Activated CD4-positive, alpha-beta memory T cell treated with anti-CD3 and anti-CD28 coated beads for 36 hours (primary cell): ENCODE results near the gene DNAI2. TPM values are rescaled to one million over a fixed set of nuclear protein-coding genes. Genes with fewer than 3 reads are reported as not detected.

Experiments
- CTCF ChIA-PET: fragments of 350-600 bp; sonication (Branson Sonifier 250); formaldehyde crosslinking; loops from one replicate; lab custom pipeline; 2021; ENCODE audit warnings: antibody characterized with exemption, inconsistent platforms; lab: Charles Lee
- POLR2A ChIA-PET: fragments of 350-600 bp; sonication (Branson Sonifier 250); formaldehyde crosslinking; loops from one replicate; lab custom pipeline; 2021; ENCODE audit warnings: antibody characterized with exemption; lab: Charles Lee
- DNase-seq: peaks from one replicate; pipeline ENCODE4 v3.0.0-alpha.2; 2020
- H3K27ac Mint-ChIP-seq: one replicate; pipeline ENCODE4 v1.8.0; 2021; ENCODE audit warnings: mixed read lengths
- H3K27me3 Mint-ChIP-seq: one replicate; pipeline ENCODE4 v1.8.0; 2021; ENCODE audit warnings: mixed read lengths
- H3K36me3 Mint-ChIP-seq: one replicate; pipeline ENCODE4 v1.8.0; 2021; ENCODE audit warnings: mixed read lengths
- H3K4me1 Mint-ChIP-seq: one replicate; pipeline ENCODE4 v1.8.0; 2021; ENCODE audit warnings: low read depth, mixed read lengths
- H3K4me3 Mint-ChIP-seq: one replicate; pipeline ENCODE4 v1.8.0; 2021; ENCODE audit warnings: mild to moderate bottlenecking, mixed read lengths
- H3K9me3 Mint-ChIP-seq: one replicate; pipeline ENCODE4 v1.8.0; 2021; ENCODE audit warnings: mixed read lengths
- intact Hi-C: fragments of 100-400 bp; cut with micrococcal nuclease; formaldehyde crosslinking; loops from one replicate; pipeline ENCODE4 v1.15.1; 2023
- total RNA-seq, 2 experiments: library from RNA; stranded (reverse); gene quantifications; one replicate each; pipeline ENCODE4 v1.2.3, GENCODE V29; 2021

DNAI2 gene
- total RNA-seq, 2 experiments from 2014 or later = 1.6 to 1.7 TPM

- CTCF ChIA-PET = interaction anchor here (0.9 to 4.2 kb wide), 11 partner anchors 10 to 160 kb away, joined by 3 to 37 read pairs (median 6); partner anchors contain the start of genes GPR142, RPL38 and TTYH2
- H3K4me3 Mint-ChIP-seq = no peak overlapping the region
- peak; percentile 72 for DNase-seq
- peaks cover 28% of the 10 kb centered on the region for H3K4me1 Mint-ChIP-seq
- POLR2A ChIA-PET = interaction anchor here (0.6 kb wide), 1 partner anchor 286 kb away, joined by 4 read pairs; no protein-coding TSS in a partner anchor
- H3K27ac Mint-ChIP-seq = peak overlapping the region; percentile 71
- intact Hi-C loops = loop anchor here (2.0 kb wide), 1 partner anchor 15 kb away; no protein-coding TSS in a partner anchor
- H3K27me3 Mint-ChIP-seq = no peaks in the 10 kb centered on the region
- H3K9me3 Mint-ChIP-seq = no peaks in the 10 kb centered on the region
- no peaks in the 10 kb centered on the region for H3K36me3 Mint-ChIP-seq
These were observed 23.9 kb downstream of the DNAI2 start for GRCh38 chr17:74297941-74298340.

- POLR2A ChIA-PET = interaction anchor here (0.6 kb wide), 1 partner anchor 287 kb away, joined by 4 read pairs; no protein-coding TSS in a partner anchor
- no peak for DNase-seq
- no peaks in the 10 kb centered on the region for H3K36me3 Mint-ChIP-seq
- peaks cover 28% of the 10 kb centered on the region for H3K4me1 Mint-ChIP-seq
- no peak overlapping the region for H3K27ac Mint-ChIP-seq
- H3K27me3 Mint-ChIP-seq = no peaks in the 10 kb centered on the region
- no peaks in the 10 kb centered on the region for H3K9me3 Mint-ChIP-seq
- CTCF ChIA-PET = interaction anchor here (0.8 to 4.2 kb wide), 13 partner anchors 10 to 159 kb away, joined by 3 to 37 read pairs (median 6); partner anchors contain the start of genes GPR142 and TTYH2
- intact Hi-C loops = loop anchor here (2.0 kb wide), 1 partner anchor 16 kb away; no protein-coding TSS in a partner anchor
- no peak overlapping the region for H3K4me3 Mint-ChIP-seq
These were observed 24.7 kb downstream of the DNAI2 start for GRCh38 chr17:74298778-74299177.

GRCh38 chr17:74299226-74300009 lies 25.4 kb downstream of the DNAI2 start:
- no peaks in the 10 kb centered on the region for H3K27me3 Mint-ChIP-seq
- ChIA-PET CTCF (interaction anchor here (0.8 to 4.2 kb wide), 14 partner anchors 11 to 158 kb away, joined by 3 to 37 read pairs (median 7); partner anchors contain the start of genes BTBD17, GPR142 and TTYH2), POLR2A (no interaction called here)
- intact Hi-C loops = loop anchor here (2.0 kb wide), 2 partner anchors 17 to 27 kb away; partner anchors contain the start of gene KIF19
- no peaks in the 10 kb centered on the region for H3K9me3 Mint-ChIP-seq
- H3K4me1 Mint-ChIP-seq = peaks cover 28% of the 10 kb centered on the region
- no peaks in the 10 kb centered on the region for H3K36me3 Mint-ChIP-seq
- no peak overlapping the region for H3K4me3 Mint-ChIP-seq
- no peak overlapping the region for H3K27ac Mint-ChIP-seq
- DNase-seq = no peak

GRCh38 chr17:74303305-74303704 lies 29.3 kb downstream of the DNAI2 start:
- intact Hi-C loops = no loop called here
- POLR2A ChIA-PET = no interaction called here
- H3K27ac Mint-ChIP-seq = no peak overlapping the region
- H3K27me3 Mint-ChIP-seq = no peaks in the 10 kb centered on the region
- DNase-seq = no peak
- H3K9me3 Mint-ChIP-seq = no peaks in the 10 kb centered on the region
- CTCF ChIA-PET = interaction anchor here (4.6 kb wide), 1 partner anchor 56 kb away, joined by 32 read pairs; the partner anchor contains the start of gene BTBD17
- no peaks in the 10 kb centered on the region for H3K36me3 Mint-ChIP-seq
- H3K4me3 Mint-ChIP-seq = no peak overlapping the region
- H3K4me1 Mint-ChIP-seq = peaks cover 13% of the 10 kb centered on the region

DNA sequence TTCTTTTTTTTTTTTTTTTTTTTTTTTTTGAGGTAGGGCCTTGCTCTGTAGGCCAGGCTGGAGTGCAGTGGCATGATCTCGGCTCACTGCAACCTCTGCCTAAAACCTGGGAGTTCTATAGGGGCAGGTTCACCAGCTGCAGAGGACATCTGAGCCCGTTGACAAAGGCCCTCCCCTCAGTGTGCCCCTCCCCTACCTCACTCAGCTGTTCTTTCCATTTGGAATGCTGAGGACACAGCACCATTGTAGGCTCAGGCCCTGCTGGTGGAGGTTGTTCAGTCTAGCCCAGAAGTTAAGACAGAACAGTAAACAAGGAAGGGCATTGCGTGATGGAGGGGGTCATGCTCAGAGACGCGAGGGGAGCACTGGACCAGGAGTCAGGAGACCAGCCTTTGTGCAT lies 30.1 kb downstream of the DNAI2 start:
- H3K36me3 Mint-ChIP-seq = no peaks in the 10 kb centered on the region
- intact Hi-C loops = no loop called here
- ChIA-PET CTCF (interaction anchor here (1.3 to 4.6 kb wide), 3 partner anchors 19 to 64 kb away, joined by 4 to 32 read pairs (median 4); partner anchors contain the start of gene BTBD17), POLR2A (no interaction called here)
- peaks cover 12% of the 10 kb centered on the region for H3K4me1 Mint-ChIP-seq
- no peak overlapping the region for H3K4me3 Mint-ChIP-seq
- H3K27me3 Mint-ChIP-seq = no peaks in the 10 kb centered on the region
- no peaks in the 10 kb centered on the region for H3K9me3 Mint-ChIP-seq
- no peak overlapping the region for H3K27ac Mint-ChIP-seq
- DNase-seq = no peak

DNA sequence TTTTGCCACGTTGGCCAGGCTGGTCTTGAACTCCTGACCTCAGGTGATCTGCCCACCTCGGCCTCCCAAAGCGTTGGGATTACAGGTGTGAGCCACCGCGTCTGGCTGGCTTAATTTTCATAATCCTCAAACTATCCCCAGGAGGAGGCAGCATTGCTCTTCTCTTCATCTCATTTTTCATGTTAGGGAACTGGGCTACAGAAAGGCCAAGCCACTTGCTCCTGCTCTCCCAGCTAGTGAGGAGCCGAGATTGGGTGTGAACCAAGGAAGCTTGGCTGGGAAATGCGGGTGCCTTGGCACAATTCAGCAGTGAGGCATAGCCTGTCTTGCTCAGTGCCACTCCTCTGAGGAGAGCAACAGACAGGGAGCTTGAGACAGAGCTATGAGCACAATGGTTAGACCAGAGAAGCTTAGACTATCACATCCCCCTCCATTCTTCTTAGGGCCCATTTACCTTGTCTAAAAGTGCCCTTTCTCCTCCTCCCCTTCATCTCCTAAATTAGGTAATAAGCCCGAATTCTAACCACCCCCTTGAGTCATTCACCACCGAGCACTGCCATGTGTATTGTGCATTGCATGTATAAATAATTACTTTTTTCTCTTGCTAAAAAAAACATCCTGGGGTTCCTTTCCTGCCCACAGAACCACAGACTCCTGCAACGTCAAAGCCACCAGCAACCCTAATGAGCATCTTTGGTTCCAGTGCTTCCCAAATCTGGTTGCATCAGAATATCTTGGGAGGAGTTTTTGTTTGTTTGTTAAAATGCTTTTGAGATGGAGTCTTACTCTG lies 32.0 kb downstream of the DNAI2 start:
- no peak for DNase-seq
- no peaks in the 10 kb centered on the region for H3K27me3 Mint-ChIP-seq
- POLR2A ChIA-PET = no interaction called here
- no peaks in the 10 kb centered on the region for H3K36me3 Mint-ChIP-seq
- no peak overlapping the region for H3K4me3 Mint-ChIP-seq
- CTCF ChIA-PET = interaction anchor here (0.9 to 4.6 kb wide), 5 partner anchors 8 to 152 kb away, joined by 3 to 32 read pairs (median 4); partner anchors contain the start of gene BTBD17
- H3K4me1 Mint-ChIP-seq = peaks cover 10% of the 10 kb centered on the region
- intact Hi-C loops = no loop called here
- H3K27ac Mint-ChIP-seq = no peak overlapping the region
- no peaks in the 10 kb centered on the region for H3K9me3 Mint-ChIP-seq

DNA sequence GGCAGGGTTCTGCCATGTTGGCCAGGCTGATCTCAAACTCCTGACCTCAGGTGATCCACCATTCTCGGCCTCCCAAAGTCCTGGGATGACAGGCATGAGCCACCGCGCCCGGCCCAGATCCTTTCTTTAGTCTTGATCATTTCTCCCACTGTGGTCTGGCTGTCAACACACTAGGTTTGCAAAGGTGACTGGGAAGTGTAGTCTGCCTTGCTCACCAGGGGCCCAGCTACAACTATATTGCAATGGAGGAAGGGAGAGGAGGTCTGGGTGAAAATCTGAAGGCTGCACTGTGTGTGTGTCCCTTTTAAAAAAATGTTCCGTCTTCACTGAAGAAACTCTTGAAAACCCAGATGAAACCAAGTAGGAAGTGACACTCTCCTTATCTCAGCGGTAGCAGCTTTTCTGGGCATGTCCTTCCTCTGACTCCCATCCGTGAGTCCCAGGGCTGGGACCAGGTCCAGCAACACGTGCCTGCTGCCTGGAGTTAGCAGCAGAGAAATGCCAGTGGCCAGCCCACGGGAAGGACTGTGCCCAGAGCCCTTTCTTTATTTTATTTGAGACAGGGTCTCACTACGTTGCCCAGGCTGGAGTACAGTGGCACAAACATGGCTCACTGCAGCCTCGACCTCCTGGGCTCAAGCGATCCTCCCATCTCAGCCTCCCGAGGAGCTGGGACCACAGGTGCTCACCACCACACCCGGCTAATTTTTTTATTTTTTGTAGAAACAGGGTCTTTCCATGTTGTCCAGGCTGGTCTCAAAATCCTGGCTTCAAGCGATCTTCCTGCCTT lies 34.1 kb downstream of the DNAI2 start:
- Mint-ChIP-seq H3K36me3 (peaks cover 4% of the 10 kb centered on the region), H3K4me3 (no peak overlapping the region), H3K27me3 (no peaks in the 10 kb centered on the region), H3K27ac (no peak overlapping the region), H3K4me1 (peaks cover 6% of the 10 kb centered on the region), H3K9me3 (peaks cover 6% of the 10 kb centered on the region)
- ChIA-PET POLR2A (no interaction called here), CTCF (interaction anchor here (1.0 to 2.4 kb wide), 2 partner anchors 45 to 60 kb away, joined by 3 to 5 read pairs; no protein-coding TSS in a partner anchor)
- DNase-seq = no peak
- intact Hi-C loops = no loop called here

DNA sequence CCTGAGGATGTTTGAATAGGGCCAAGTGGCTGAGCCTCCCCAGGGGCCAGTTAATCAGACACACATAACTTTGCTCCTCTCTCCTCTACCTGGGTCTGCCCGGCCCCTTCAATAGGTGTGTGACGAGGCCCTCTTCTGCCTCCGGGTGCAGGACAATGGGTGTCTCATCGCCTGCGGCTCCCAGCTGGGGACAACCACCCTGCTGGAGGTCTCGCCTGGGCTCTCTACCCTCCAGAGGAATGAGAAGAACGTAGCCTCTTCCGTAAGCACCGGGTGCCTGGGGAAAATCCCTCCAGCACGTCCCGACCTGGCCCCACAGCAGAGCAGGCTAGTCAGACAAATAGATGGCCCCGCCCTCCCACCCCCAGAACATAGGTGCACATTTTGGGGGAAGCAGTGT lies 35.9 kb downstream of the DNAI2 start:
- intact Hi-C loops = no loop called here
- ChIA-PET POLR2A (interaction anchor here (0.6 kb wide), 1 partner anchor 29 kb away, joined by 4 read pairs; no protein-coding TSS in a partner anchor), CTCF (interaction anchor here (0.6 to 2.4 kb wide), 2 partner anchors 9 to 58 kb away, joined by 4 to 5 read pairs; no protein-coding TSS in a partner anchor)
- Mint-ChIP-seq H3K4me1 (peaks cover 6% of the 10 kb centered on the region), H3K27me3 (no peaks in the 10 kb centered on the region), H3K36me3 (peaks cover 4% of the 10 kb centered on the region), H3K9me3 (peaks cover 6% of the 10 kb centered on the region), H3K27ac (no peak overlapping the region), H3K4me3 (no peak overlapping the region)
- no peak for DNase-seq

DNA sequence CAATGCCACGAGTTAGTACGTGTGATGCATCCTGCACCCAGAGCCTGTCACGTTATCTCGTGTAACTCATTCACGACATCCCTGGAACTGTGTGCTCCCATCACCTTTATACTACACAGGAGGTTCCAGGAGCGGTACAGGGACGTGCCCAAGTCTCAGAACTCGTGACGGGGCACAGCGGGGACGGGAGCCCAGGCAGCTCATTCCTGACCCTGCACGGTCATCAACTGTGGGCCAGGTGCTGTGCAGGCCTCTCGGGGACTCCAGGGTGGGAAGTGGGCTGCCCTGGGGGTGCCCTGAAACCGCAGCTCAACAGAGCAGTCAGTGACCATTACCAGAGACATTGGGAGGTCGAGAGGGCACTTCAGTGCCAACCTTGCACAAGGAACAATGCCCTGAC lies 40.8 kb downstream of the DNAI2 start:
- ChIA-PET CTCF (interaction anchor here (0.6 kb wide), 1 partner anchor 9 kb away, joined by 3 read pairs; no protein-coding TSS in a partner anchor), POLR2A (no interaction called here)
- H3K36me3 Mint-ChIP-seq = peaks cover 4% of the 10 kb centered on the region
- intact Hi-C loops = no loop called here
- H3K4me1 Mint-ChIP-seq = no peaks in the 10 kb centered on the region
- no peak for DNase-seq
- no peak overlapping the region for H3K27ac Mint-ChIP-seq
- no peak overlapping the region for H3K4me3 Mint-ChIP-seq
- H3K9me3 Mint-ChIP-seq = peaks cover 6% of the 10 kb centered on the region
- H3K27me3 Mint-ChIP-seq = no peaks in the 10 kb centered on the region

- H3K9me3 Mint-ChIP-seq = peaks cover 6% of the 10 kb centered on the region
- H3K27me3 Mint-ChIP-seq = no peaks in the 10 kb centered on the region
- ChIA-PET POLR2A (no interaction called here), CTCF (no interaction called here)
- H3K36me3 Mint-ChIP-seq = peaks cover 4% of the 10 kb centered on the region
- intact Hi-C loops = no loop called here
- no peak overlapping the region for H3K27ac Mint-ChIP-seq
- no peak overlapping the region for H3K4me3 Mint-ChIP-seq
- H3K4me1 Mint-ChIP-seq = no peaks in the 10 kb centered on the region
- DNase-seq = no peak
These were observed 42.2 kb downstream of the DNAI2 start for GRCh38 chr17:74316220-74316619.

DNA sequence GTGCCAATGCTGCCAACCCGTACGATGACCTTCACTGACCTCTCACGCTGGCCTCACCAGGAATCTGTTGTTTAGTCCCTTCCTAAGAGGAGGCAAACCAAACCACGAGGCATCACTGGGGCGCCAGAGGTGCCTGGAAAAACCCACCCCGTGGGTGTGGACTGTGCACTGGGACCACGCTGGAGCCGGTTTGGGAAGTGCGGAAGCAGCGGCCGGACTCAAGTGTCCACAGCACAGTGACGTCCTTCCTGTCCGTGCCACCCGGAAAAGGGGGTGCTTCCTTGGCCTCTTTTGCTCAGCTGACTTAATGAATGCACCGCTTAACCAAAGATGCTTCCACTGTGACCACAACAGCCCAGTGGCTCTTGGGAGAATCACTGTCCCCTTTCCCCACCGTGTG lies 43.0 kb downstream of the DNAI2 start:
- Mint-ChIP-seq H3K27ac (no peak overlapping the region), H3K36me3 (no peaks in the 10 kb centered on the region), H3K9me3 (peaks cover 6% of the 10 kb centered on the region), H3K4me1 (no peaks in the 10 kb centered on the region), H3K27me3 (no peaks in the 10 kb centered on the region), H3K4me3 (no peak overlapping the region)
- ChIA-PET CTCF (no interaction called here), POLR2A (no interaction called here)
- DNase-seq = no peak
- intact Hi-C loops = no loop called here
